Measurements from ENCODE around the gene CD40.

Gene CD40

GRCh38 chr20:46142124-46142523 is 24.0 kb downstream of the CD40 start:
- TF ChIP-seq TAF1 (IDR thresholded peaks at IDR 0.05; ENCODE audit: low read depth) (no peak), TEAD4 (IDR thresholded peaks at IDR 0.05) (no peak), CEBPB (IDR thresholded peaks at IDR 0.05) (no peak), TCF12 (IDR thresholded peaks at IDR 0.05; ENCODE audit: low read depth) (no peak), CREB1 (IDR thresholded peaks at IDR 0.05; ENCODE audit: low read depth) (no peak), NFIC (IDR thresholded peaks at IDR 0.05) (no peak), FOXM1 (IDR thresholded peaks at IDR 0.05; ENCODE audit: borderline replicate concordance, low read depth) (no peak), USF1 (IDR thresholded peaks at IDR 0.05) (no peak), YY1 (IDR thresholded peaks at IDR 0.05; ENCODE audit: low read depth) (no peak), RAD21 (IDR thresholded peaks at IDR 0.05; ENCODE audit: low read depth) (no peak)

GRCh38 chr20:46144432-46145025 is 26.4 kb downstream of the CD40 start:
- TF ChIP-seq REST (IDR thresholded peaks at IDR 0.05; ENCODE audit: low read depth) (no peak), CEBPB (IDR thresholded peaks at IDR 0.05) (no peak), EGR1 (IDR thresholded peaks at IDR 0.05) (no peak), CREB1 (IDR thresholded peaks at IDR 0.05; ENCODE audit: low read depth) (no peak), YY1 (IDR thresholded peaks at IDR 0.05; ENCODE audit: low read depth) (no peak), USF1 (IDR thresholded peaks at IDR 0.05) (no peak), TCF12 (IDR thresholded peaks at IDR 0.05; ENCODE audit: low read depth) (no peak), TAF1 (IDR thresholded peaks at IDR 0.05; ENCODE audit: low read depth) (no peak), EP300 (IDR thresholded peaks at IDR 0.05; ENCODE audit: borderline replicate concordance) (no peak), TEAD4 (IDR thresholded peaks at IDR 0.05) (no peak), ZBTB7A (IDR thresholded peaks at IDR 0.05; ENCODE audit: low read depth) (no peak), MAX (IDR thresholded peaks at IDR 0.05) (no peak), RAD21 (IDR thresholded peaks at IDR 0.05; ENCODE audit: low read depth) (no peak), FOXM1 (IDR thresholded peaks at IDR 0.05; ENCODE audit: borderline replicate concordance, low read depth) (no peak), NFIC (IDR thresholded peaks at IDR 0.05) (no peak)

GRCh38 chr20:46145713-46146112 is 27.6 kb downstream of the CD40 start:
- TF ChIP-seq EGR1 (IDR thresholded peaks at IDR 0.05): no peak
- no peak for TF ChIP-seq ZBTB7A (IDR thresholded peaks at IDR 0.05; ENCODE audit: low read depth)
- no peak for TF ChIP-seq RAD21 (IDR thresholded peaks at IDR 0.05; ENCODE audit: low read depth)
- TF ChIP-seq EP300 (IDR thresholded peaks at IDR 0.05; ENCODE audit: borderline replicate concordance): no peak
- TF ChIP-seq YY1 (IDR thresholded peaks at IDR 0.05; ENCODE audit: low read depth): no peak
- TF ChIP-seq MAX (IDR thresholded peaks at IDR 0.05): no peak
- no peak for TF ChIP-seq NFIC (IDR thresholded peaks at IDR 0.05)

GRCh38 chr20:46148313-46149208 is 30.4 kb downstream of the CD40 start:
- no peak for TF ChIP-seq EGR1 (IDR thresholded peaks at IDR 0.05)

- TF ChIP-seq TEAD4 (IDR thresholded peaks at IDR 0.05) (no peak), REST (IDR thresholded peaks at IDR 0.05; ENCODE audit: low read depth) (no peak), USF1 (IDR thresholded peaks at IDR 0.05) (no peak), FOXM1 (IDR thresholded peaks at IDR 0.05; ENCODE audit: borderline replicate concordance, low read depth) (no peak), EGR1 (IDR thresholded peaks at IDR 0.05) (no peak), CREB1 (IDR thresholded peaks at IDR 0.05; ENCODE audit: low read depth) (no peak), CEBPB (IDR thresholded peaks at IDR 0.05) (no peak)
These were observed 32.8 kb downstream of the CD40 start for GRCh38 chr20:46150943-46151342.

Measured in Ishikawa (cell line).